ENCODE measurements around the gene HBG2. TPM values are rescaled to one million over a fixed set of nuclear protein-coding genes. Genes with fewer than 3 reads are reported as not detected.

HBG2 gene
- total and polyA plus RNA-seq, 9 of the 15 experiments (the other 6 are each of a cell fraction or from before 2014, with no cell fraction given), result 1,626 to 58,619 (median 10,515) TPM

DNA sequence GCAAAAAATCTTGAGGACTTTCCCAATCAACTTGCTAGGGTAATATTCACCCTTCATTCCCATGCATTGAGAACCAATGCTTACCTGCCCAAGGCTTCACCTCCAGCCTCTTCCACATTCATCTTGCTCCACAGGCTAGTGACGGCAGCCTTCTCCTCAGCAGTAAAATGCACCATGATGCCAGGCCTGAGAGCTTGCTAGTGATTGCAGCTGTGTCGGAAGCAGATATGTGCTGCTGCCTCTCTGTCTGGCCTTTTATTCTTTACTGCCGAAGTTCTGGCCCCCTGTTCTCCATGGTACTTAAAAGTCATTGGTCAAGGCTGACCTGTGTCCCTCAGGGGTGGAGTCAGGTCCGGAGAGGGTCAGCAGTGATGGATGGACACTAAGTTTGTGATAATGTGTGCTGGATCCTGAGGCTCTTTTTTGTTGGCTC lies 15.2 kb upstream of the HBG2 start, which contains the start of gene HBE1 (continued):
- TF ChIP-seq, protein P1, sequence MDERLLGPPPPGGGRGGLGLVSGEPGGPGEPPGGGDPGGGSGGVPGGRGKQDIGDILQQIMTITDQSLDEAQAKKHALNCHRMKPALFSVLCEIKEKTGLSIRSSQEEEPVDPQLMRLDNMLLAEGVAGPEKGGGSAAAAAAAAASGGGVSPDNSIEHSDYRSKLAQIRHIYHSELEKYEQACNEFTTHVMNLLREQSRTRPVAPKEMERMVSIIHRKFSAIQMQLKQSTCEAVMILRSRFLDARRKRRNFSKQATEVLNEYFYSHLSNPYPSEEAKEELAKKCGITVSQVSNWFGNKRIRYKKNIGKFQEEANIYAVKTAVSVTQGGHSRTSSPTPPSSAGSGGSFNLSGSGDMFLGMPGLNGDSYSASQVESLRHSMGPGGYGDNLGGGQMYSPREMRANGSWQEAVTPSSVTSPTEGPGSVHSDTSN (CRISPR knock-in tag; IDR thresholded peaks at IDR 0.05; ENCODE audit: low read depth), result no peak
- TF ChIP-seq, protein P1 (tag; conservative IDR thresholded peaks at IDR 0.05; ENCODE audit: low read depth), result peak; percentile 87
- TF ChIP-seq KDM5B (IDR thresholded peaks at IDR 0.05; ENCODE audit: insufficient replicate concordance, low read depth, low read length), result peak; percentile 82
- TF ChIP-seq, protein P2, sequence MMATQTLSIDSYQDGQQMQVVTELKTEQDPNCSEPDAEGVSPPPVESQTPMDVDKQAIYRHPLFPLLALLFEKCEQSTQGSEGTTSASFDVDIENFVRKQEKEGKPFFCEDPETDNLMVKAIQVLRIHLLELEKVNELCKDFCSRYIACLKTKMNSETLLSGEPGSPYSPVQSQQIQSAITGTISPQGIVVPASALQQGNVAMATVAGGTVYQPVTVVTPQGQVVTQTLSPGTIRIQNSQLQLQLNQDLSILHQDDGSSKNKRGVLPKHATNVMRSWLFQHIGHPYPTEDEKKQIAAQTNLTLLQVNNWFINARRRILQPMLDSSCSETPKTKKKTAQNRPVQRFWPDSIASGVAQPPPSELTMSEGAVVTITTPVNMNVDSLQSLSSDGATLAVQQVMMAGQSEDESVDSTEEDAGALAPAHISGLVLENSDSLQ (IDR thresholded peaks at IDR 0.05), result peak; percentile 79; the same call in 1 of the 2 replicates
- TF ChIP-seq, protein P3, sequence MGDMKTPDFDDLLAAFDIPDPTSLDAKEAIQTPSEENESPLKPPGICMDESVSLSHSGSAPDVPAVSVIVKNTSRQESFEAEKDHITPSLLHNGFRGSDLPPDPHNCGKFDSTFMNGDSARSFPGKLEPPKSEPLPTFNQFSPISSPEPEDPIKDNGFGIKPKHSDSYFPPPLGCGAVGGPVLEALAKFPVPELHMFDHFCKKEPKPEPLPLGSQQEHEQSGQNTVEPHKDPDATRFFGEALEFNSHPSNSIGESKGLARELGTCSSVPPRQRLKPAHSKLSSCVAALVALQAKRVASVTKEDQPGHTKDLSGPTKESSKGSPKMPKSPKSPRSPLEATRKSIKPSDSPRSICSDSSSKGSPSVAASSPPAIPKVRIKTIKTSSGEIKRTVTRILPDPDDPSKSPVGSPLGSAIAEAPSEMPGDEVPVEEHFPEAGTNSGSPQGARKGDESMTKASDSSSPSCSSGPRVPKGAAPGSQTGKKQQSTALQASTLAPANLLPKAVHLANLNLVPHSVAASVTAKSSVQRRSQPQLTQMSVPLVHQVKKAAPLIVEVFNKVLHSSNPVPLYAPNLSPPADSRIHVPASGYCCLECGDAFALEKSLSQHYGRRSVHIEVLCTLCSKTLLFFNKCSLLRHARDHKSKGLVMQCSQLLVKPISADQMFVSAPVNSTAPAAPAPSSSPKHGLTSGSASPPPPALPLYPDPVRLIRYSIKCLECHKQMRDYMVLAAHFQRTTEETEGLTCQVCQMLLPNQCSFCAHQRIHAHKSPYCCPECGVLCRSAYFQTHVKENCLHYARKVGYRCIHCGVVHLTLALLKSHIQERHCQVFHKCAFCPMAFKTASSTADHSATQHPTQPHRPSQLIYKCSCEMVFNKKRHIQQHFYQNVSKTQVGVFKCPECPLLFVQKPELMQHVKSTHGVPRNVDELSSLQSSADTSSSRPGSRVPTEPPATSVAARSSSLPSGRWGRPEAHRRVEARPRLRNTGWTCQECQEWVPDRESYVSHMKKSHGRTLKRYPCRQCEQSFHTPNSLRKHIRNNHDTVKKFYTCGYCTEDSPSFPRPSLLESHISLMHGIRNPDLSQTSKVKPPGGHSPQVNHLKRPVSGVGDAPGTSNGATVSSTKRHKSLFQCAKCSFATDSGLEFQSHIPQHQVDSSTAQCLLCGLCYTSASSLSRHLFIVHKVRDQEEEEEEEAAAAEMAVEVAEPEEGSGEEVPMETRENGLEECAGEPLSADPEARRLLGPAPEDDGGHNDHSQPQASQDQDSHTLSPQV (IDR thresholded peaks at IDR 0.05), result peak; percentile 57; the same call in 1 of the 2 replicates
- peak; percentile 79; the same call in 1 of the 2 replicates for TF ChIP-seq POLR2AphosphoS2 (IDR thresholded peaks at IDR 0.05; ENCODE audit: low read length)
- TF ChIP-seq, protein P4, sequence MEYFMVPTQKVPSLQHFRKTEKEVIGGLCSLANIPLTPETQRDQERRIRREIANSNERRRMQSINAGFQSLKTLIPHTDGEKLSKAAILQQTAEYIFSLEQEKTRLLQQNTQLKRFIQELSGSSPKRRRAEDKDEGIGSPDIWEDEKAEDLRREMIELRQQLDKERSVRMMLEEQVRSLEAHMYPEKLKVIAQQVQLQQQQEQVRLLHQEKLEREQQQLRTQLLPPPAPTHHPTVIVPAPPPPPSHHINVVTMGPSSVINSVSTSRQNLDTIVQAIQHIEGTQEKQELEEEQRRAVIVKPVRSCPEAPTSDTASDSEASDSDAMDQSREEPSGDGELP (CRISPR knock-in tag; IDR thresholded peaks at IDR 0.05; ENCODE audit: borderline replicate concordance), result 0 out of 2 replicates have a peak, but pooled peaks have one; percentile 15
- 0 out of 2 replicates have a peak, but pooled peaks have one; percentile 33 for TF ChIP-seq ETV5 (CRISPR knock-in tag; IDR thresholded peaks at IDR 0.05; ENCODE audit: low read depth)
- 0 out of 2 replicates have a peak, but pooled peaks have one; percentile 10 for TF ChIP-seq FOSL1 (tag; conservative IDR thresholded peaks at IDR 0.05)
- TF ChIP-seq POLR2AphosphoS5 (IDR thresholded peaks at IDR 0.05; ENCODE audit: control insufficient read depth, insufficient read depth, low read depth, low read length), result peak; percentile 62
- peak; percentile 40; the same call in 1 of the 2 replicates for TF ChIP-seq NR2C1 (IDR thresholded peaks at IDR 0.05)
- TF ChIP-seq NR2C1 (tag; IDR thresholded peaks at IDR 0.05), result peak; percentile 80
- 0 out of 2 replicates have a peak, but pooled peaks have one; percentile 22 for TF ChIP-seq CBFA2T3 (IDR thresholded peaks at IDR 0.05)
- TF ChIP-seq, protein P5, sequence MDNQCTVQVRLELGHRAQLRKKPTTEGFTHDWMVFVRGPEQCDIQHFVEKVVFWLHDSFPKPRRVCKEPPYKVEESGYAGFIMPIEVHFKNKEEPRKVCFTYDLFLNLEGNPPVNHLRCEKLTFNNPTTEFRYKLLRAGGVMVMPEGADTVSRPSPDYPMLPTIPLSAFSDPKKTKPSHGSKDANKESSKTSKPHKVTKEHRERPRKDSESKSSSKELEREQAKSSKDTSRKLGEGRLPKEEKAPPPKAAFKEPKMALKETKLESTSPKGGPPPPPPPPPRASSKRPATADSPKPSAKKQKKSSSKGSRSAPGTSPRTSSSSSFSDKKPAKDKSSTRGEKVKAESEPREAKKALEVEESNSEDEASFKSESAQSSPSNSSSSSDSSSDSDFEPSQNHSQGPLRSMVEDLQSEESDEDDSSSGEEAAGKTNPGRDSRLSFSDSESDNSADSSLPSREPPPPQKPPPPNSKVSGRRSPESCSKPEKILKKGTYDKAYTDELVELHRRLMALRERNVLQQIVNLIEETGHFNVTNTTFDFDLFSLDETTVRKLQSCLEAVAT (IDR thresholded peaks at IDR 0.05), result peak; percentile 70 to 85; a peak in 3 of 4 replicates
- TF ChIP-seq TCF3 (CRISPR knock-in tag; IDR thresholded peaks at IDR 0.05), result peak; percentile 44
- no peak for TF ChIP-seq MYNN (IDR thresholded peaks at IDR 0.05)
- TF ChIP-seq MYNN (CRISPR knock-in tag; IDR thresholded peaks at IDR 0.05), result no peak
- TF ChIP-seq MEIS2 (IDR thresholded peaks at IDR 0.05; ENCODE audit: partially characterized antibody), result peak; percentile 80
